Measurements from ENCODE around the gene PRELID3B.

PRELID3B gene

GRCh38 chr20:59050437-59050836, 7.9 kb upstream of the PRELID3B start:
- Histone ChIP-seq H3K4me1 (no peaks in the 10 kb centered on the region), H3K36me3 (no peaks in the 10 kb centered on the region), H3K27ac (no peak overlapping the region), H3K27me3 (peaks cover 0 to 20% of the 10 kb centered on the region in 2 donors), H3K9me3 (no peaks in the 10 kb centered on the region), H3K4me3 (no peak overlapping the region)
- intact Hi-C loops (cut with DNase I; ENCODE audit: low total_unique reads), result no loop called here
- no peak for TF ChIP-seq CTCF (IDR thresholded peaks at IDR 0.05)
- DNase-seq, result no peak

- H3K27me3 ChIP-seq, result peaks cover 0 to 20% of the 10 kb centered on the region in 2 donors
- H3K4me3 ChIP-seq, result no peak overlapping the region
- no peak for TF ChIP-seq CTCF (IDR thresholded peaks at IDR 0.05)
- no peaks in the 10 kb centered on the region for H3K4me1 ChIP-seq
- no peak overlapping the region for H3K27ac ChIP-seq
- no peaks in the 10 kb centered on the region for H3K36me3 ChIP-seq
- intact Hi-C loops (cut with DNase I; ENCODE audit: low total_unique reads), result no loop called here
- no peaks in the 10 kb centered on the region for H3K9me3 ChIP-seq
- no peak for DNase-seq
Measured at GRCh38 chr20:59048681-59049030, 6.1 kb upstream of the PRELID3B start.

GRCh38 chr20:59047938-59048680, 5.5 kb upstream of the PRELID3B start:
- H3K4me3 ChIP-seq, result no peak overlapping the region
- DNase-seq, result no peak
- H3K27me3 ChIP-seq, result peaks cover 0 to 20% of the 10 kb centered on the region in 2 donors
- H3K27ac ChIP-seq, result no peak overlapping the region
- no peaks in the 10 kb centered on the region for H3K36me3 ChIP-seq
- peaks cover 0 to 4% (median 2%) of the 10 kb centered on the region in 4 donors for H3K4me1 ChIP-seq
- no peak for TF ChIP-seq CTCF (IDR thresholded peaks at IDR 0.05)
- intact Hi-C loops (cut with DNase I; ENCODE audit: low total_unique reads), result no loop called here
- no peaks in the 10 kb centered on the region for H3K9me3 ChIP-seq

- Histone ChIP-seq H3K4me3 (no peak overlapping the region), H3K27me3 (peaks cover 0 to 15% of the 10 kb centered on the region in 2 donors), H3K36me3 (no peaks in the 10 kb centered on the region), H3K4me1 (peaks cover 0 to 10% (median 5%) of the 10 kb centered on the region in 4 donors), H3K27ac (no peak overlapping the region), H3K9me3 (no peaks in the 10 kb centered on the region)
- DNase-seq, result no peak
- intact Hi-C loops (cut with DNase I; ENCODE audit: low total_unique reads), result no loop called here
- no peak for TF ChIP-seq CTCF (IDR thresholded peaks at IDR 0.05)
Measured at GRCh38 chr20:59046862-59047261, 4.3 kb upstream of the PRELID3B start.

GRCh38 chr20:59044796-59045195, 2.2 kb upstream of the PRELID3B start:
- Histone ChIP-seq H3K4me3 (no peak overlapping the region), H3K27me3 (peaks cover 0 to 8% of the 10 kb centered on the region in 2 donors), H3K27ac (no peak overlapping the region), H3K4me1 (peaks cover 0 to 31% (median 17%) of the 10 kb centered on the region in 4 donors), H3K9me3 (no peaks in the 10 kb centered on the region), H3K36me3 (peaks cover 0 to 5% (median 0%) of the 10 kb centered on the region in 3 donors)
- intact Hi-C loops (cut with DNase I; ENCODE audit: low total_unique reads), result no loop called here
- DNase-seq, result no peak
- TF ChIP-seq CTCF (IDR thresholded peaks at IDR 0.05), result no peak

All from tibial artery (tissue), 4 donors.